Cardiac fibroblast (primary cell): Measurements from ENCODE around the gene FAM114A1.
A peak's percentile ranks its signal among the peaks of the same experiment; 100 is the strongest.

Experiments used
- DNase-seq, 2 donors: peaks; one replicate each; pipeline versions ENCODE4 v3.0.0 to v3.0.0-alpha.2; 2010; ENCODE audit warnings: low read depth in 2 of 2
- H3K4me3 ChIP-seq, 2 donors: replicated peaks in 1 of 2; 1 replicate in 1 of 2; 2 replicates in 1 of 2; pipeline ENCODE4 v1.5.1; 2011; ENCODE audit warnings: low read depth in 2 of 2, low read length in 2 of 2, mild to moderate bottlenecking in 2 of 2, moderate library complexity in 1 of 2
- CTCF ChIP-seq: IDR thresholded peaks from one replicate; pipeline ENCODE4 v1.5.1; 2011; ENCODE audit warnings: low read depth, mild to moderate bottlenecking, low read length, inconsistent platforms

FAM114A1 gene

GRCh38 chr4:38967260-38968095 is 99.9 kb downstream of the FAM114A1 start:
- H3K4me3 ChIP-seq = no peak overlapping the region
- DNase-seq = peak; percentile 92 to 96
- no peak for TF ChIP-seq CTCF

- no peak for DNase-seq
- no peak overlapping the region for H3K4me3 ChIP-seq
- no peak for TF ChIP-seq CTCF
These were observed 101.1 kb downstream of the FAM114A1 start for GRCh38 chr4:38968668-38969067.

DNA sequence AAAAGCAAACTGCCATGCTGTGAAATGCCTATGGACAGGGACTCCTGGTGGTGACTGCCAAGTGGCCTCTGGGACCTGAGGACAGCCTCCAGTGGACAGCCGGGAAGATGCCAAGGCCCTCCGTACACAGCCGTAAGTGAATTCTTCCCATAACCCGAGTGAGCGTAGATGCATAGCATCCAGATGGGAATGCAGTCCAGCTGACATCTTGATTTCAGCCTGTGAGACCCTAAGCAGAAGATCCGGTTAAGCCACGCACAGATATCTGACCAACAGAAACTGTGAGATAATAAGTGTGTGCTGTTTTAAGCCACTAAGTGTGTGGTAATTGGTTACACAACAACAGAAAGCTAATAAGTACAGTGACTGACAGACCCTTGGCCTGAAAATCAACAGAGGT is 108.7 kb downstream of the FAM114A1 start:
- no peak overlapping the region for H3K4me3 ChIP-seq
- no peak for TF ChIP-seq CTCF
- DNase-seq = no peak

GRCh38 chr4:38979081-38979480 is 111.5 kb downstream of the FAM114A1 start:
- TF ChIP-seq CTCF = no peak
- no peak for DNase-seq
- no peak overlapping the region for H3K4me3 ChIP-seq

GRCh38 chr4:38979511-38980230 is 112.1 kb downstream of the FAM114A1 start:
- TF ChIP-seq CTCF = no peak
- H3K4me3 ChIP-seq = no peak overlapping the region
- DNase-seq = no peak

GRCh38 chr4:38980903-38981676 is 113.5 kb downstream of the FAM114A1 start:
- peak; percentile 77 to 92 for DNase-seq
- TF ChIP-seq CTCF = no peak
- no peak overlapping the region for H3K4me3 ChIP-seq
